ENCODE measurements around the gene ARRB2.

GRCh38 chr17:4703330-4703691 lies 7.1 kb upstream of the ARRB2 start:
- no peak for TF ChIP-seq REST (IDR thresholded peaks at IDR 0.05; ENCODE audit: insufficient read depth in 1 of 2, low read depth in 2 of 2, low read length in 2 of 2)
- TF ChIP-seq TAF1 (IDR thresholded peaks at IDR 0.05; ENCODE audit: borderline replicate concordance, insufficient read depth, low read length), result no peak

Data from PFSK-1 (cell line).